ENCODE results near the gene LMTK3. TPM values are rescaled to one million over a fixed set of nuclear protein-coding genes. Genes with fewer than 3 reads are reported as not detected.
"Not testable (repeated sequence)": the region's sequence is repeated elsewhere in the genome, so short reads cannot be mapped to it uniquely, and the experiment has no call there.

The LMTK3 gene
- polyA plus RNA-seq, 6 donors from 2014 or later = not detected

DNA sequence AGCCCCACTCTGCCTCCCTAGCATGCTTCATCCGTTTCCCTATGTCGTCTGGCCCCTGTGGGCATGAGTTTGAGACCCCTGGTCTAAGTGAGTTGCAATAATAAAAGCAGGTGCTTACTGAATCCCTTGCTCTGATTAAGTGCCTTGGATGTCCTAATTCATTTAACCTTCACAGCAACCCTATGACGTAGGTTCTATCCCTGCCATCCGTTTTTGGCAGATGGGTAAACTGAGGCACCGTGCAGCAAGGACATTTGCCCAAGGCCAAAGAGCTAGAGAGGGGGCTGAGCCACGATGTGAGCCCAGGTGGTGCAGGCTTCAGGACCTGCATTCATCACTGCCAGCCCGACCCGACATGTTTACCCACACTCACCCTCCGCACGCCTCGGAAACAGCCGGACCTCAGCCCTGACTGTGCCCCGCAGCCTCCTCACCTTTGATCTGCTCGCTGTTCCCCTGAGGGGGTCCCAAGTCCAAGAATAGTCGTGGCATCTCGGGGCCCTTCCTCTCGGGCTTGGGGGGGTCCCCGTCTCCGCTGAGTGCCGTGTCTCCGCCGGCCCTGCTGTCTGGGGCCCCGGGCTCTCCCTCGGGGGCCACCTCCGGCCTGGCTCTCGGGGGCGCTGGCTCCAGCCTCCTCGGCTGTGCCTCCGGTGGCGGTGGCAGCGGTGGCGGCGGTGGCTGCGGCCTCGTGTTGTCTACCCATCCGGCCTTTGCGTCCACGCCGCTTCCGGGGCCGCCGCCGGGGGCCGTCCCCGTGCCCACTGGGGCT lies 14.5 kb downstream of the LMTK3 start:
- ATAC-seq (ENCODE audit: low read depth in 2 of 2) = no peak
- Mint-ChIP-seq H3K9me3 (peaks cover 0 to 3% (median 0%) of the 10 kb centered on the region in 7 donors), H3K36me3 (peaks cover 0 to 6% of the 10 kb centered on the region in 2 donors), H3K27ac (peak overlapping the region in 2 of 6 donors; percentile 30 to 60), H3K4me3 (peak overlapping the region in 3 of 8 donors; percentile 39 to 53 (median 44)), H3K4me1 (peaks cover 32 to 36% (median 34%) of the 10 kb centered on the region in 3 donors), H3K27me3 (peaks cover 29 to 71% (median 64%) of the 10 kb centered on the region in 3 donors)
- DNase-seq = no peak

DNA sequence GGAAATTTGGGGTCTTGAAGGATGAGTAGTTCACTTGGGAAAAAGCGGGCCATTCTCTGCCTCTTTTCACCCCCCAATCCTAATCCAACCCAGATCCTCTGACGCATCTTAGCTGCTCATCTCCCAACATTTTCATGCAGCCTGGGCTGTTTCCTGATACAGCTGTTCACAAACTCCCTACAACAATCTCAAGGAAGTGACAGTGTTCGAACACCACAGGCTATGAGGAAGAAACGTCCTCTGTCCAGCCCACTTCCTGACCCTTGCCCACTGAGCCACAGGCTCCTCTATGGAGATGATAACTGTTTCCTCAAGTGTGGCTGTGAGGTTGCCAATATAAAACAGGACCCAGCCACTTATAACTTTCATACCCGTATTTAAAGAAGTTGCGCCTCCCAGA lies 16.2 kb downstream of the LMTK3 start:
- H3K9me3 Mint-ChIP-seq = peaks cover 0 to 3% (median 0%) of the 10 kb centered on the region in 7 donors
- peaks cover 33 to 67% (median 58%) of the 10 kb centered on the region in 3 donors for H3K27me3 Mint-ChIP-seq
- H3K4me3 Mint-ChIP-seq = peak overlapping the region in 7 of 8 donors; percentile 14 to 83 (median 51)
- ATAC-seq (ENCODE audit: low read depth in 2 of 2) (no peak), DNase-seq (no peak)
- H3K4me1 Mint-ChIP-seq = peaks cover 34 to 36% (median 36%) of the 10 kb centered on the region in 3 donors
- no peak overlapping the region for H3K27ac Mint-ChIP-seq
- H3K36me3 Mint-ChIP-seq = peaks cover 0 to 6% of the 10 kb centered on the region in 2 donors

DNA sequence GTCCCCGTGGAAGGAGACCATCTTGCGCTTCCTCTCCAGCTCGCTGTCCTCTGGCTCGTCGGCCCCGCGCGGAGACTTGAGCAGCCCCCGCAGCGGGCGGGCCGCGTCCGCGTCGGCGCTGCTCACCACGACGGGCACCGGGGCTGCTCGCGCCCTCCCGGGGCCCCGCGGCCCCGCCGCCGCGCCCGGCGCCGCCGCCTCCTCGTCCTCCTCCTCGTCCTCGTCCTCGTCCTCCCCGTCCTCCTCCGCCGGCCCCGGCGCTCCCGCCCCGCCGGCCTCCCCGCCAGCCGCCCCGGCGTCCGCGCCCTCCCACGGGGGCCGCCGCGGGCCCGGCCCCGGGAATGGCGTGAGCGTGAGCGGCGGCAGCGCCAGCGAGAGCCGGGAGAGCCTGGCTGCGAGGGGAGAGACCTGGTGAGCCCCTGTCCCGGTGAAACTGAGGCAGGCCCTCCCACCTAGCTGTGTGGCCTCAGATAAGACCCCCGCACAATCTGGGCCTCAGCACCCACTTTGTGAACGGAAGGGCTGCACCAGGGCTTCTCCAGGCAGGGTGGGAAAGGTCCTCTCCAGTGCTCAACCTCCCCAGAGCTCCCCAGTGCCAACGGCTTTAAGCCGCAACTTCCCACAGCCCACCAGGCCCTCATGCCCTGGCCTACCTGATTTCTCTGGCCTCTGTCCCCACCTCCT lies 17.8 kb downstream of the LMTK3 start:
- DNase-seq (no peak), ATAC-seq (ENCODE audit: low read depth in 2 of 2) (no peak)
- H3K4me1 Mint-ChIP-seq = peaks cover 36 to 42% (median 37%) of the 10 kb centered on the region in 3 donors
- no peak overlapping the region for H3K27ac Mint-ChIP-seq
- peak overlapping the region; percentile 64 to 93 (median 82) for H3K4me3 Mint-ChIP-seq
- H3K36me3 Mint-ChIP-seq = peaks cover 0 to 6% of the 10 kb centered on the region in 2 donors
- H3K9me3 Mint-ChIP-seq = peaks cover 0 to 3% (median 0%) of the 10 kb centered on the region in 7 donors
- H3K27me3 Mint-ChIP-seq = peaks cover 30 to 58% (median 48%) of the 10 kb centered on the region in 3 donors

DNA sequence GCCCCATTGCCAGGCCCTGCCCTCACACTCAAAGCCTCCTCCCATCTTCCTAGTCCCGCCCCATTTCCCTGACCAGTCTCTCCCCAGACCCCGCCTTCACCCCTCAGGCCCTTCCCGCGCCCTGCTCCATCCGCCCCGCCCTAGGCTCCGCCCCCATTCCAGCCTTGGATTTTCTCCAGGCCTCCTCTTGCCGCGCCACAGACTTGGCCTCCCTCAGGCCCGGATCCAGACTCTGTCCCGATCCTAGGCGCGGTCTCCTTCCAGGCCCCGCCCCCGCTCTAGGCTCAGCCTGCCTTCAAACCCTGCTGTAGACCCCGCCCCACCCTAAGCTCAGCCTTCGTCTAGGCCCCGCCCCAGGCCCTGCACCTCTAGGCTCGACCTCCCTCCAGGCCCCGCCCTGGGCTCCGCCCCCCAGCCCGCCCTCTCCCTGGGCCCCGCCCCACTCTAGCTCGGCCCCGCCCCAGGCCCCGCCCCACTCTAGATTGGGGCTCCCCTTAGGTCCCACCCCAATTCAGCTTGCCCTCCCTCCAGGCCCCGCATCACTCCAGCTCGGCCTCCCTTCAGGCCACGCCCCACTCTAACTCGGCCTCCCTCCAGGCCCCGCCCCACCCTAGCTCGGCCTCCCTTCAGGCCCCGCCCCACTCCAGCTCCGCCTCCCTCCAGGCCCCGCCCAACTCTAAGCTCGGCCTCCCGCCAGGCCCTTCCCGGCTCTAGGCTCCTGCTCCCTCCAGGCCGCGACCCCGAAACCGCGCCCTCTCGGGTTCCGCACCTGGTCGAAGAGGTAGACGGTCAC lies 18.5 kb downstream of the LMTK3 start:
- ATAC-seq (ENCODE audit: low read depth in 2 of 2) = peak; percentile 35 to 47
- Mint-ChIP-seq H3K9me3 (peaks cover 0 to 3% (median 0%) of the 10 kb centered on the region in 7 donors), H3K36me3 (peaks cover 0 to 4% of the 10 kb centered on the region in 2 donors), H3K4me3 (peak overlapping the region; percentile 47 to 82 (median 72)), H3K27ac (peak overlapping the region in 2 of 6 donors; percentile 37 to 57), H3K27me3 (peaks cover 30 to 56% (median 51%) of the 10 kb centered on the region in 3 donors), H3K4me1 (peaks cover 36 to 42% (median 38%) of the 10 kb centered on the region in 3 donors)
- DNase-seq = peak; percentile 58

DNA sequence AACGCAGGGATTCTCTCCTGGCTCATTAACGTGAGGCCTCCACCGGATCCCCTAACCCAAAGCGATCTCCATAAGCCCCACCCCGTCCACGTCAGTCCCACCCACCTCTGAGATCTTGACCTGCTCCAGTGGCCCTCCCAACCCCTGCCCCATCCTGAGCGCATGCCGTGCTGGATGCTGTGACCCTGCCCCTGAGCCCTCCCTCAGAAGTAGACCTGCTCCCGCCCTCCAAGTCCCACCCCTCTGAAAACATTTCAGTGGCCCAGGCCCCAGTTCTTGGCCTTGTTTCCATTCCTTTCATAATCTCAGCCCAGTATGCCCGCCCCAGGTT lies 19.9 kb downstream of the LMTK3 start:
- ATAC-seq (ENCODE audit: low read depth in 2 of 2) = no peak
- Mint-ChIP-seq H3K36me3 (no peaks in the 10 kb centered on the region), H3K27ac (peak overlapping the region in 1 of 6 donors; percentile 63), H3K27me3 (peaks cover 26 to 46% (median 45%) of the 10 kb centered on the region in 3 donors), H3K9me3 (peaks cover 0 to 3% (median 0%) of the 10 kb centered on the region in 7 donors), H3K4me1 (peaks cover 32 to 40% (median 36%) of the 10 kb centered on the region in 3 donors), H3K4me3 (peak overlapping the region; percentile 38 to 82 (median 69))
- DNase-seq = no peak

DNA sequence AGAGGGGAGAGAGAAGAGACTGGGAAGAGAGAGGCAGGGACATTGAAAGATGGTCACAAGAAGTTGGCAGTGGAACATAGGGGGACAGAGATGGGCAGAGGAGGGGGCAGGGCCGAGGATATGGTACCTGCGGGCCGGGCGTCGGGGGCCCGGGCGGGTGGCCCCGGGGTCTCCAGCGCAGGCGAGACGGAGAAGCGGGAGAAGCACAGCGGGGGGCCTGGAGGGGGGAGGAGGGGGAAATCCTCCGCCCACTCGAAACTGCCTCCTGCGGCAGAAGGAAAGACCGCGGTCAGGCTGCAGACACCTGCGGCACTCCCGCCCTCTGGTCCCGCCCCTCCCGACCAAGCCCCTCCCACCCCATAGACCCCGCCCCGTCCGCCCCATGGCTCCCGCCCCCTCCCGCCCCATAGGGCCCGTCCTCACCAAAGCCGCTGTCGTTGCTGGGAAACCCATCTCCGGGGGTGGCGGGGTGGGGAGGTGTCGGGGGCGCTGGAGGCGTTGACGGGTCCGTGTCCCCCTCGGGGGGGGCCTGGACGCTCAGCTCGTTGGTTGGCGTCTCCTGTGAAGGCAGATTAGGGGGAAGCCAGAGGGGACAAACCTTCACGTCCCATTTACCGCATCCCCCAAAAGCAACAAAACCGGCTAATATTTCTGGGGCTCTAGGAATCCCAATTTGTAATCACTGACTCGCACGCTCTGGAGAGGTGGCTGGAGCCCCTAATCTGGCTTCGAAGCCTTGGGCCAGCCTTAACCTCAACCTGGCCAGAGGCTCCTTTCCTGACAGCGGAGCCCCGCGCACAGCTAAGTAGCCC lies 20.4 kb downstream of the LMTK3 start:
- peak overlapping the region in 3 of 6 donors; percentile 83 to 93 (median 84) for H3K27ac Mint-ChIP-seq

DNA sequence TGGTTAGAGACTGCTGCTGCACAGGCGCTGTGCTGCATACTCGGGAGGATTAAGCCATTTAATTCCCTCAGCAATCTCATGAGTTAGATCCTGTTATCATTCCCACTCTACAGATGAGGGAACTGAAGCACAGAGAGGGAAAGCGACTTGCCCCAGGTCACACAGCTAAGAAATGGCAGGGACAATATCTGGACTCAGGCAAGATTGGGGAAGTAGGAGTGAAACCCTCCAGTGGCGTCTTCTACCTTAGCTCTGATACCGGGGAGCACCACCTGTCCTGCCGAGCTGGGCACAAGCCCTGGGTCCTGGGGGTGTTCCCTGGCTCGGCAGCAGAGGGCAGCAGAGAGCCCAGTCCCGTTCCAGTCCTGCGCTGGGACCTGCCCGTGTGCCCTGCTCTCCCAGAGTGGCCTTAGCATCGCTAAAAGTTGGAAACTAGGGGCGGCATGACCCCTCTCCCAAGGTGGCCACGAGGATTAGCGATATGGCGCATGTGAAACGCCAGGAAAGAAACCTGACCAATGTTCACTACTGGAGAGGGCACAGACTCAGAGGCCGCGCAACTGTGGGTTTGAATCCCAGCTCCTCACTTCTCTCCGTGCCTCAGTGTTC lies 21.9 kb downstream of the LMTK3 start:
- Mint-ChIP-seq H3K4me3 (peak overlapping the region in 6 of 8 donors; percentile 23 to 83 (median 57)), H3K27ac (peak overlapping the region in 2 of 6 donors; percentile 30 to 42)

More for the DNA sequence above, 20.4 kb downstream of the LMTK3 start:
- peak; percentile 59 for DNase-seq
- Mint-ChIP-seq H3K4me3 (peak overlapping the region; percentile 38 to 82 (median 70)), H3K27me3 (peaks cover 24 to 49% (median 40%) of the 10 kb centered on the region in 3 donors), H3K36me3 (no peaks in the 10 kb centered on the region), H3K4me1 (peaks cover 32 to 40% (median 36%) of the 10 kb centered on the region in 3 donors), H3K9me3 (peaks cover 0 to 3% (median 0%) of the 10 kb centered on the region in 7 donors)
- peak; percentile 40 to 56 for ATAC-seq (ENCODE audit: low read depth in 2 of 2)

DNA sequence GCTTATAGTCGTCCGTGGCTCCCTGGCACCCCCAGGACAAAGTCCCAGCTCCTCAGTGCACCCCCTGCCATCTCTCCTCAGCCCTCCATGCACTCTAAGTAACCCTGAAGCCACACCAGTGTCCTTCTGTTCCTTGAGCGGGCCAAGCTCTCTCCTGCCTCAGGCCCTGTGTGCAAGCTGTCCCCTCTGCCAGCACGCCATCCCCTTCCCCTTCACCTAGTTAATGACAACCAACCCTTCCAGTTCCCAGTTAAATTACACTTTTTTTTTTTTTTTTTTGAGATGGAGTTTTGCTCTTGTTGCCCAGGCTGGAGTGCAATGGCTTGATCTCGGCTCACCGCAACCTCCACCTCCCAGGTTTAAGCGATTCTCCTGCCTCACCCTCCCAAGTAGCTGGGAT lies 23.2 kb downstream of the LMTK3 start:
- H3K36me3 Mint-ChIP-seq; DNase-seq; H3K9me3 Mint-ChIP-seq; H3K4me3 Mint-ChIP-seq; ATAC-seq (ENCODE audit: low read depth in 2 of 2); H3K27ac Mint-ChIP-seq: not testable (repeated sequence)
- H3K4me1 Mint-ChIP-seq = peaks cover 26 to 36% (median 30%) of the 10 kb centered on the region in 3 donors
- peaks cover 10 to 33% (median 28%) of the 10 kb centered on the region in 3 donors for H3K27me3 Mint-ChIP-seq

More for the DNA sequence above, 21.9 kb downstream of the LMTK3 start:
- peak; percentile 58 for ATAC-seq (ENCODE audit: low read depth in 2 of 2)
- Mint-ChIP-seq H3K36me3 (no peaks in the 10 kb centered on the region), H3K9me3 (peaks cover 0 to 3% (median 0%) of the 10 kb centered on the region in 7 donors), H3K4me1 (peaks cover 32 to 37% (median 34%) of the 10 kb centered on the region in 3 donors), H3K27me3 (peaks cover 12 to 40% (median 26%) of the 10 kb centered on the region in 3 donors)
- peak; percentile 77 for DNase-seq

DNA sequence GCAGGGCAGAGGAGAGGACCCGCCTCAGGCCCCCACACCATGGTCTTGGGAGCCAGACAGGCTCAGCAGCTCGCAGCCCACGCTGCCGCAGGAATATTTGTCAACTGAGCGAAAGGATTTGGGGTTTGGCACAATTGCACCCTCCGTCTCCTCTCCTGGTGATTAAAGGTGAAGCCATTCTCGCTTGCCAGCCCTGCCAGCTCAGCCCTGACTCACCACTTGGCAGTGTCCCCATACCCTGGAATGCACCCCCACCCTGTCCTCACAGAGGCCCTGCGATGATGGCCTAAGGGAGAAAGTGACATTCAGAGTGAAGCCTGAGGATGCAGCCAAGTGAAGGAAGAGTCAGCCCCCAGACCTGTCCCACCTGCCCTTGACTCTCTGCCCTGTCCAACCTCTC lies 23.7 kb downstream of the LMTK3 start:
- Mint-ChIP-seq H3K4me1 (peaks cover 25 to 31% (median 29%) of the 10 kb centered on the region in 3 donors), H3K36me3 (no peaks in the 10 kb centered on the region), H3K9me3 (peaks cover 0 to 2% (median 0%) of the 10 kb centered on the region in 7 donors), H3K27ac (no peak overlapping the region), H3K4me3 (peak overlapping the region in 1 of 8 donors; percentile 38), H3K27me3 (peaks cover 10 to 29% (median 26%) of the 10 kb centered on the region in 3 donors)
- ATAC-seq (ENCODE audit: low read depth in 2 of 2) (no peak), DNase-seq (no peak)

DNA sequence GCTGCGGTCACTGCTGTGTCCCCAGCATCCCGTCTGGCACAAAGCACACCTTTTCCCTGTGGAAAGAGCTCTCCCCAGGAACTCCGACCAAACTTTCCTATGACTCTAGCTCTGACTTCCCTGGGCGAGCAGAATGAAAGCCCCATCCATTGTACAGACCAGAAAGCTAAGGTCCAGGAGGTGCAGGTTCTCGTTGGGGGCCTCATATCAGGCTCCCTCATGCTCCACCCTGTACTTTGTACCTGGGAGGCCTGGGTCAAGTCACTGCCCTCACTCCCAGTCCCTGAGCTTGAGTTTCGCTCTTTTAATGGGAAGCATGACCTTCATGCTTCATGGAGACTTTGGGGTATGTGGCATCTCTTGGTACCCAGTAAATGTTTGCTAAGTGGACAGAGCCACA lies 24.1 kb downstream of the LMTK3 start:
- ATAC-seq (ENCODE audit: low read depth in 2 of 2) = no peak
- Mint-ChIP-seq H3K4me1 (peaks cover 21 to 27% (median 25%) of the 10 kb centered on the region in 3 donors), H3K36me3 (no peaks in the 10 kb centered on the region), H3K27me3 (peaks cover 8 to 25% (median 22%) of the 10 kb centered on the region in 3 donors), H3K4me3 (peak overlapping the region in 2 of 8 donors; percentile 21 to 25), H3K27ac (no peak overlapping the region), H3K9me3 (no peaks in the 10 kb centered on the region)
- DNase-seq = no peak

DNA sequence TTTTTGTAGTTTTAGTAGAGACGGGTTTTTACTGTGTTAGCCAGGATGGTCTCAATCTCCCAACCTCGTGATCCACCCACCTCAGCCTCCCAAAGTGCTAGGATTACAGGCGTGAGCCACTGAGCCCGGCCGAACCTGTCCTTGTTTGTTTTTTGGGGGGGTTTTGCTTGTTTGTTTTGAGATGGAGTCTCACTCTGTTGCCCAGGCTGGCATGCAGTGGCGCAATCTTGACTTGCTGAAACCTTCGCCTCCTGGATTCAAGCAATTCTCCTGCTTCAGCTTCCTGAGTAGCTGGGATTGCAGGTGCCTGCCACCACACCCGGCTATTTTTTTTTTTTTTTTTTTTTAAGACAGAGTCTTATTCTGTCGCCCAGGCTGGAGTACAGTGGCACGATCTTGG lies 24.9 kb downstream of the LMTK3 start:
- Mint-ChIP-seq H3K27me3 (peaks cover under 1 to 17% (median 13%) of the 10 kb centered on the region in 3 donors), H3K4me1 (peaks cover 12 to 20% (median 19%) of the 10 kb centered on the region in 3 donors), H3K4me3 (peak overlapping the region in 1 of 8 donors; percentile 39)
- not testable (repeated sequence) for DNase-seq; H3K36me3 Mint-ChIP-seq; H3K27ac Mint-ChIP-seq; ATAC-seq (ENCODE audit: low read depth in 2 of 2); H3K9me3 Mint-ChIP-seq

Measured in naive B cell (primary cell).